ENCODE results near the gene LY6G6F.
A peak's percentile ranks its signal among the peaks of the same experiment; 100 is the strongest.

The LY6G6F gene

GRCh38 chr6:31677955-31678354 is 28.7 kb upstream of the LY6G6F start:
- in situ Hi-C loops (cut with MboI; ENCODE audit: low pct_unique_long_range_greater_than_20kb, low sequenced_read_pairs, unreplicated experiment) = no loop called here
- DNase-seq (ENCODE audit: low spot score) = no peak
- TF ChIP-seq, protein P1, sequence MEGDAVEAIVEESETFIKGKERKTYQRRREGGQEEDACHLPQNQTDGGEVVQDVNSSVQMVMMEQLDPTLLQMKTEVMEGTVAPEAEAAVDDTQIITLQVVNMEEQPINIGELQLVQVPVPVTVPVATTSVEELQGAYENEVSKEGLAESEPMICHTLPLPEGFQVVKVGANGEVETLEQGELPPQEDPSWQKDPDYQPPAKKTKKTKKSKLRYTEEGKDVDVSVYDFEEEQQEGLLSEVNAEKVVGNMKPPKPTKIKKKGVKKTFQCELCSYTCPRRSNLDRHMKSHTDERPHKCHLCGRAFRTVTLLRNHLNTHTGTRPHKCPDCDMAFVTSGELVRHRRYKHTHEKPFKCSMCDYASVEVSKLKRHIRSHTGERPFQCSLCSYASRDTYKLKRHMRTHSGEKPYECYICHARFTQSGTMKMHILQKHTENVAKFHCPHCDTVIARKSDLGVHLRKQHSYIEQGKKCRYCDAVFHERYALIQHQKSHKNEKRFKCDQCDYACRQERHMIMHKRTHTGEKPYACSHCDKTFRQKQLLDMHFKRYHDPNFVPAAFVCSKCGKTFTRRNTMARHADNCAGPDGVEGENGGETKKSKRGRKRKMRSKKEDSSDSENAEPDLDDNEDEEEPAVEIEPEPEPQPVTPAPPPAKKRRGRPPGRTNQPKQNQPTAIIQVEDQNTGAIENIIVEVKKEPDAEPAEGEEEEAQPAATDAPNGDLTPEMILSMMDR (IDR thresholded peaks at IDR 0.05; ENCODE audit: extremely low read depth, insufficient read depth, missing control alignments) = no peak

- TF ChIP-seq, protein P1 (IDR thresholded peaks at IDR 0.05; ENCODE audit: extremely low read depth, insufficient read depth, missing control alignments) = peak; percentile 89
- in situ Hi-C loops (cut with MboI; ENCODE audit: low pct_unique_long_range_greater_than_20kb, low sequenced_read_pairs, unreplicated experiment) = loop anchor here (5.0 kb wide), 1 partner anchor 152 kb away; no protein-coding TSS in a partner anchor
- DNase-seq (ENCODE audit: low spot score) = peak; percentile 81
These were observed 26.2 kb upstream of the LY6G6F start, which contains the start of gene LY6G5C for GRCh38 chr6:31680226-31681134. Gene LY6G5C, minus strand, starts transcription at chr6:31681067. Its CDS starts 694 bp downstream, at chr6:31680373.

DNA sequence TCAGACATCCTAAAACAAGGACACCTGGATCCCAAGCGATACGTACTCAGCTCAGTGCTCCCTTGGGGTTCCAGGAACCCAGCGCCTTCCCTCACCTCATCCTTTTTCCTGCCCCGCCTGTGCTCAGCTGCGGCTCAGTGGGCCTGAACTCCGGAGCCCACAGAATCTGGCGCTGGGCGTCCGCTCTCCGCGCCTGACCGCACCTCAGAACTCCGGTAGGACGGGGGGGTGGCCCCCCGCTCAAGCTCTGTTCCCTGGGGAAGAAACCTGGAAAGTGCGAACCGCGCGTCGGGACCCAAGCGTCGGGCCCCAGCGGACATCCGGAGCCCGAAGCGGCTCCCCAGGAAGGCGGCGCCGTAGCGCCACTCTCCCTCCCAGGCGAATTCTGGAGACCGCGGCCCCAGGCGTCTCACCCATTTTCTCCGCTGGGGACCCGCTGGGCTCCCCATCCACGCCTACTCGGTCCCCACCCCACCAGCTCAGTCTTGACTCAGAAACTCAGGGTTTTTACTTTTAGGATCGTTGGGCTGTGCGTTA is 25.5 kb upstream of the LY6G6F start:
- TF ChIP-seq, protein P1 (IDR thresholded peaks at IDR 0.05; ENCODE audit: extremely low read depth, insufficient read depth, missing control alignments) = peak; percentile 24
- peak; percentile 68 for DNase-seq (ENCODE audit: low spot score)
- in situ Hi-C loops (cut with MboI; ENCODE audit: low pct_unique_long_range_greater_than_20kb, low sequenced_read_pairs, unreplicated experiment) = loop anchor here (5.0 kb wide), 1 partner anchor 151 kb away; no protein-coding TSS in a partner anchor

GRCh38 chr6:31683591-31683990 is 23.1 kb upstream of the LY6G6F start:
- TF ChIP-seq, protein P1 (IDR thresholded peaks at IDR 0.05; ENCODE audit: extremely low read depth, insufficient read depth, missing control alignments) = no peak
- no peak for DNase-seq (ENCODE audit: low spot score)
- in situ Hi-C loops (cut with MboI; ENCODE audit: low pct_unique_long_range_greater_than_20kb, low sequenced_read_pairs, unreplicated experiment) = loop anchor here (5.0 kb wide), 1 partner anchor 149 kb away; no protein-coding TSS in a partner anchor

DNA sequence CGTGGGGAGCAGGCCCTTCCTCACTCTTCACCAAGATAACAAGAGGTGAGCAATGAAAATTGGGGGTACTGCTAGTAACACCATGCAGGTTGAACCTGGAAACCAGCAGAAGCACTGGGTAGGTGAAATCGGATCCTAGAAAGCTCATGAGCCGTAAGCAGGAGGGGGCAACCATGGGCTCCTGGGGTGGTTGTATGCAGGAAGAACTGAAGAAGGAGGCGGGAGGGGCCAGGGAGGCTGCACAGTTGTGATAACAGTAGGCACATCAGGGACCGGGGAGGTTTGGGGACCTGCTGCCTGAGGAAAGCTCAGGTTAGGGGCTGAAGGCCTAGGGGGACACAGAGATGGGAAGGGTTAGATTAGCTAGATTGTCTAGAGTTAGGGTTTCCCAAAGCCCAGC is 20.2 kb upstream of the LY6G6F start:
- TF ChIP-seq, protein P1 (IDR thresholded peaks at IDR 0.05; ENCODE audit: extremely low read depth, insufficient read depth, missing control alignments) = no peak
- in situ Hi-C loops (cut with MboI; ENCODE audit: low pct_unique_long_range_greater_than_20kb, low sequenced_read_pairs, unreplicated experiment) = no loop called here
- DNase-seq (ENCODE audit: low spot score) = no peak

- DNase-seq (ENCODE audit: low spot score) = no peak
- in situ Hi-C loops (cut with MboI; ENCODE audit: low pct_unique_long_range_greater_than_20kb, low sequenced_read_pairs, unreplicated experiment) = no loop called here
- TF ChIP-seq, protein P1 (IDR thresholded peaks at IDR 0.05; ENCODE audit: extremely low read depth, insufficient read depth, missing control alignments) = no peak
These were observed 19.3 kb upstream of the LY6G6F start for GRCh38 chr6:31687321-31687720.

All from GM13977 (cell line).